DMS79 (cell line): ENCODE results near the gene DNAL4.
"Not testable (repeated sequence)": the region's sequence is repeated elsewhere in the genome, so short reads cannot be mapped to it uniquely, and the experiment has no call there.

Source experiments
- DNase-seq: peaks from one replicate; lab custom pipeline; 2025; lab: John Stamatoyannopoulos, UW

Gene DNAL4

DNA sequence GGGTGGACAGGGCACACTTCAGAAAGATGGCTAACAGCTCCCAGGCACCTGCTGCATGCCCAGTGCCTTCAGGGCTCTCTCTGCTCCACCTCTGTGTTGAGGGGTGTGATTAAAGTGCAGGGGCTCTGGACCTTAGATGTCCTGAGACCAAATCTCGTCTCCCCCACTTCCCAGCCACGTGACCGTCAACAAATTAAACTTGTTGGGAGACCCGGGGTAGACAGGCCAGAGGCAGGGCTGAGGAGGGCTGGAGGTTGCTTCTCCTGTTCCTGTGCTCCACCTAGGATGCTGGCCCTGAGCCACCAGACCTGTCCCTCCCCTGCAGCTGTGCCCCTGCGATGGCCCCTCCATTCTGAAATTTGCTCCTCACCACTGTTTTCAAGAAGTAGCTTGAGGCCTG is 32.9 kb upstream of the DNAL4 start:
- no peak for DNase-seq

- DNase-seq, result no peak
Measured at GRCh38 chr22:38826386-38826785, 32.4 kb upstream of the DNAL4 start.

- DNase-seq, result no peak
Measured at GRCh38 chr22:38824585-38824984, 30.6 kb upstream of the DNAL4 start.

GRCh38 chr22:38823637-38824036 is 29.7 kb upstream of the DNAL4 start:
- no peak for DNase-seq

GRCh38 chr22:38823076-38823475 is 29.1 kb upstream of the DNAL4 start:
- no peak for DNase-seq

DNA sequence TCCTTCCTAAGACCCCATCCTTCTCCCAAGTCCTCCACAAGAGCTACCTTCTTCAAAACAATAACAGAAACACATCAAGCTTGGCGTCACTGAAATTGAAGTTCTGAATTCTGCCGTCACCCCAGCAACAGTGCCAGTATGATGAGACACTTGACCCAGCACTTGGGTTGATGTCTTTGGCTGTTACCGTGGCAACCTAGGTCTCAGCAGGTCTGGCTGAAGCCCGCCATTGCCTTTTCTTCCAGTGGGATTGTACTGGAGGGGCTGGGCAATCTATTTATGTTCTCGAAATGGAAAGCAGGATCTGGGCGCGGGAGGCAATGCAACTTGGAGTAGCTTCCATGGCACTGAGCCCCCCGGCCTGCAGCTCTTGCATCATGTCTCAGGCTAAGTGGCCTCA is 26.1 kb upstream of the DNAL4 start:
- peak; percentile 76 for DNase-seq

GRCh38 chr22:38819387-38819940 is 25.5 kb upstream of the DNAL4 start:
- no peak for DNase-seq

- DNase-seq, result no peak
Measured at GRCh38 chr22:38817196-38817595, 23.3 kb upstream of the DNAL4 start.

DNA sequence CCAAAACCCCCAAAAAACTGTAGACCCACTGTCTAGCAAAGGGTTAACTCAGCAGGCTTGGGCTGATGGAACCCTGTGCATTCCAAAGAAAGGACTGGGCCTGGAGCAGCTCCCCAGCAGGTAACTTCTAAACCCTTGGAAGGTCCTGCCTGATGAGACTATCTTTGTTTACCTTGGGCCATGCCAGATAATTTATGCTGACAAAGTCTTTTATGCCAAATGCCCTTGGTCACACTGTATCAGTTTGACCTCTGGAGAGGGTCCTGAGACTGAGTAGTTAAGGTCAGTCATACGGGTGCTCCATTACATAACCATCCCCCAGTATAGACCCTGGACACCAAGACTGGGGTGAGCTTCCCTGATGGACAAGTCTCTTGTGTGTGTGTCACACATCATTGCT is 21.9 kb upstream of the DNAL4 start:
- no peak for DNase-seq

DNA sequence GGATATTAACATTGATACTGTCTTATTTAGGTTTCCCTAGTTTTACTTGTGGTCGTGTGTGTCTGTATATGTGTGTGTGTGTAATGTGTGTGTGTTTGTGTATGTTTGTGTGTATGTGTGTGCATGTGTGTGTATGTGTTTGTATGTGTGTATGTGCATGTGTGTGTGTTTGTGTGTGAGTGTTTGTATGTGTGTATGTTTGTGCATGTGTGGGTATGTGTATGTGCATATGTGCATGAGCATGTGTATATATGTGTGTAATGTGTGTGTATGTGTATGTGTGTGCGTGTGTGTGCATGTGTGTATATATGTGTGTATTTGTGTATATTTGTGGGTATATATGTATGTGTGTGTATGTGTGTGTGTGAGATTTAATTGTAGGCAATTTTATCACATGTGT is 17.3 kb upstream of the DNAL4 start:
- no peak for DNase-seq

DNA sequence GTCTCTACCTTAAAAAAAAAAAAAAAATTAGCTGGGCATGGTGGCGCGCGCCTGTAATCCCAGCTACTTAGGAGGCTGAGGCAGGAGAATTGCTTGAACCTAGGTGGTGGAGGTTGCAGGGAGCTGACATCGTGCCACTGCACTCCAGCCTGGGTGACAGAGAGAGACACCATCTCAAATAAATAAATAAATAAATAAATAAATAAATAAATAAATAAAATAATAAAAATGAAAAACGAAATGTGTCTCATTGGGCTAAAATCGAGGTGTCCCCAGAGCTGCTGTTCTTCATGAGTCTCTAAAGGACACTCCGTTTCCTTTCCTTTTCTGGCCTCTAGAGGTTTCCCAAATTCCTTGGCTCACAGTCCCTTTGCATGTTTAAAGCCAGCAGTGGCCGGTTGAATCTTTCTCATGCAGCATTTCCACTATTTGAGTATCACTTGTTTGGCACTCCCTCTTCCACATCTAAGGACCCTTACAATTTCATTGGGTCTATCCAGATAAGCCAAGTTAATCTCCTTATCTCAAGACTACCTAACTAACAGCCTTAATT is 11.2 kb upstream of the DNAL4 start:
- DNase-seq, result not testable (repeated sequence)

DNA sequence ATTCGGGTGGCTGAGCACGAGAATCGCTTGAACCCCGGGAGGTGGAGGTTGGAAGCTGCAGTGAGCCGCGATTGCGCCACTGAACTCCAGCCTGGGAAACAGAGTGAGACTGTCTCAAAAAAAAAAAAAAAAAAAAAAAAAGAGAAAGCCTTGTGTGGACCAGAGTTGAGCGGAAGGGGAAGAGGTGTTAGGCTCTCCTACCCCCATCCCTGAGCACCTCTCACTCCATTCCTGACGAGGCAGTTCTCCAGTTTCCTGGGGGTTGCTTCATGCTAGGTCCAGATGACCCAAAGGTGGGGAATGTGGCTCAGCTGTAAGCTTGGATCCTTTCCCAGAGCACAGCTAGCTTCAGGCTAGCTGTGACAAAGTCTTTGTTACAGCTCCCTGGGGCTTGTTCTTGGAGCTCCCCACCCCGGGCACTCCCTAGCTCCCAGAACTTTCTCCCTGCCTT is 8.8 kb upstream of the DNAL4 start:
- no peak for DNase-seq

DNA sequence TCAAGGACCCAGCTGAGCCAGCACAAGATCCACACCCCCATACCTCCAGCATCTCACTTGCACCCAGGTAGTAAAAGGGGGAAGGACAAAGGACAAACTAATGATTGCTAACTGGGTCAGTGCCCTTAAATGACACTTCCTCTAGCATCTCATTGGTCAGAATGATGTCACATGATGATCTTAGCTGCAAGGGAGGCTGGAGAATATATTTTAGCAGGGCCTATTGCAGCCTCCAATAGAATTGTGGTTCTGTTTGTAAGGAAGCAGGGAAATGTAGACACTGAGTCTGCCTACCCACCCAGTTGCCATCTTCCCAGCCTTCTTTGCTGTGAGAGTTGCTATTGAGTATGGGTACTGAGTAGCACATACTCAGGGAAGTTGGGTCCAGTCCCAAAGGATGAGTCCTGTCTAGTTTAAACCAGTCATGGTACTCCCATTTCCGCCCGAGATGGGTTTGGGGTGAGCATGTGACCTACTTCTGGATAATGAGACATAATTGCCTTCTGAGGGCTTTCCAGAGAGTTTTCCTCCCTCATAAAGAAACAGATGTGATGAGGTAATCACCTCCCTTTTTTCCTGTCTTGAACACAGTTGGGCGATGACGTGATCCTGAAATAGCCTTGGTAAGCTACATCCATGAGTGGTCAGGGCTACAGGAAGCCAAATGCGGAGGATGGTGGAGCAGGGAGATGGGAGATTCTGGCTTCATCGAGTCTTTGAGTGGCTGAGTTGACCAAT is 5.5 kb upstream of the DNAL4 start:
- no peak for DNase-seq

GRCh38 chr22:38798496-38798895 is 4.6 kb upstream of the DNAL4 start:
- no peak for DNase-seq

GRCh38 chr22:38796262-38796957 is 2.5 kb upstream of the DNAL4 start:
- no peak for DNase-seq

DNA sequence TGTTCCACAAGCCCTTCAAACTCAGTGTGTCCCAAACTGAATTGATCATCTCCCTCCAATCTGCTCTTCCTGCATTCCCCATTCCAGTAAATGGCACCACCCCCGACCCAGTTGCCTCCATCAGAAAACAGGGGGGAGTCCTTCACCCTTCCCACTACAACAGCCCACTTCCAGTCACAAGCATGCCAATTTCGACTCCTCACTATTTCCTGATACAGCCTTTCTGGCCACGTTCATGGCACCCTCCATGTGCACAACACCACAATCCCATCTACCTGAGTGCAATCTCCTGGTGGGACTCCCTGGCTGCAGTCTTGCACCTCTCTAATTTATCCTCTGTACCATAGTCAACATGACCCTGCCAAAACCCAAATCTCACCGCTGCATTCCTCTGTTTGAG is 1.6 kb upstream of the DNAL4 start:
- no peak for DNase-seq

GRCh38 chr22:38793317-38793716 is 626 bp downstream of the DNAL4 start:
- no peak for DNase-seq

GRCh38 chr22:38792833-38793232 is 1.1 kb downstream of the DNAL4 start:
- no peak for DNase-seq

DNA sequence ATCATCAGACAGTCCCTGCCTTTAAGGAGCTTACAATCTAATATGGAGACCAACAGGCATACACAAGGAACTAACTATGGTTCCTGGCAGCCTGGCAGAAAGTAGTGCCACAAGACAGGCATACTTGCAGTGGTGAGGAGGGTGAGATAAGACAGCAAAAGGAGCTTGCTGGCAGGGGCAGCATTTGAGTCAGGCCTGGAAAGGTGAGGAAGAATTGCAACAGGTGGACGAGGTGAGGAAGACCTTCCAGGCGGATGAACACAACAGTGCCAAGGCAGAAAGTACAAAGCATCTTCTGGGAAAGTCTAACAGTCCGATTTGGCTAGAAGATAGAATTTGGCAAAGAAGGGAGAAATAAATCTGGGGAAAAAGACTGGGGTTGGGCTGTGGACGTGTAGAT is 4.3 kb downstream of the DNAL4 start:
- no peak for DNase-seq

DNA sequence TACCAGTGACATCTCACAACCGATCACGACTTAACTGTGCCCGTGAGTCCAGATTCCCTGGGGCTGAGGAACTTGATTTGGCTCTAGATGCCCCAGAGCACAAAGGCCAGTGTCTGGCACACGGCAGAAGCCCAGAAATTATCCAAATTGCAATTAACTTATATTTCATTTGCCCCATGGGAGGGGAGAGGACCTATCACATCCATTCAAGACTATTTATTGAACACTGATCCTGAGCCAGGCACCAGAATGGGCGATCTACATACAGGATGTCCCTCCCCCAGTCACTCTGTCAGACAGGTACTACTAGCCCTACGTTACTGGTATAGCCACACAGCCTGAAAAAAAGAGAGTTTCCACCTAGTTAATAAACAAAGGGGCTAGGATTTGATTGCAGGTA is 5.1 kb downstream of the DNAL4 start:
- no peak for DNase-seq

GRCh38 chr22:38788021-38788816 is 5.7 kb downstream of the DNAL4 start:
- DNase-seq, result peak; percentile 38

- no peak for DNase-seq
Measured at GRCh38 chr22:38786631-38787030, 7.3 kb downstream of the DNAL4 start.
